AG09319 (cell line): ENCODE measurements around the gene SRRM1.

Experiments
- DNase-seq: peaks from one replicate; pipeline ENCODE4 v3.0.0-alpha.2; 2010; ENCODE audit warnings: low read depth; ENCODE audit errors: extremely low read depth
- CTCF ChIP-seq: IDR thresholded peaks from 2 replicates; pipeline ENCODE4 v1.5.1; 2011; ENCODE audit warnings: low read depth, mild to moderate bottlenecking, inconsistent platforms, low read length, moderate library complexity

The SRRM1 gene

DNA sequence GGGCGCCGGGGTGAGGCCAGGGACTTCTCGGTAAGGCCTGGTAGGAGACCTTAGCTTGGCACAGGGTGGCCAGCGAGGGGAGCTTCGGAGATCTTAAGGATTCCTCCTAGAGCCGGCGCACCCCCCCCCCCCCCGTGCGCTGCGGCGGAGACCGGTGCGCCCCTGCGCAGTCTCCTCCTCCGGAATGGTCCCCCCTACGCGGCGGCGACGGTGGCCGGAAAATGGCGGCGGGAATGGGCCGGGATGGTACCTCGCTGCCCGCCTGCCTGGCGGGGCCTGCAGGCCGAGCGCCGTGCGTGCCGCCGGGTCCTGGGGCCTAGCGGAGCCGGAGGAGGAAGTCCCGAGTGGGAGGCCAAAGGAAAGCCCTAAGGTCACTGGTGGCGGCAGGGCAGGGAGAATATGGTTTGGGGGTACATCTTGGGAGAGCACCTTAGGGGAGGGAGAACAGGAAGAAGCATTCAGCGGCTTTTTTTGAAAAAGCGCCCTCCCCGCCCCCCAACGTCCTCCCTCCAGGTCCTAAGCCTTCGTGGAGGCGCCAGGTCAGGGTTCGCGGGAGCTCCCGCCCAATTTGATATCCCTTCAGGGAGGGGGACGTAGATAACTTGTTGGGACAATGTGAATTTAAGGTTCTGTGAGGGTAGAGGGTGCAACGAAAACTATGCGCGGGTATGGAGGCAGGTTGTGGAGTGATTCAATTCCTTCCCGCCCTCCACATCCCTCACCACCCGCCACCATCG, 429 bp downstream of the SRRM1 start:
- no peak for DNase-seq

GRCh38 chr1:24644100-24644384, 940 bp downstream of the SRRM1 start:
- no peak for DNase-seq
- no peak for TF ChIP-seq CTCF

More for the DNA sequence above, 429 bp downstream of the SRRM1 start:
- TF ChIP-seq CTCF = no peak

- no peak for TF ChIP-seq CTCF
- no peak for DNase-seq
Observed at GRCh38 chr1:24648919-24649318, 5.8 kb downstream of the SRRM1 start.

- DNase-seq = no peak
Observed at GRCh38 chr1:24652382-24652781, 9.3 kb downstream of the SRRM1 start.

GRCh38 chr1:24654010-24654409, 10.9 kb downstream of the SRRM1 start:
- no peak for TF ChIP-seq CTCF
- no peak for DNase-seq

More at GRCh38 chr1:24652382-24652781, 9.3 kb downstream of the SRRM1 start:
- TF ChIP-seq CTCF = no peak

GRCh38 chr1:24656046-24656445, 12.9 kb downstream of the SRRM1 start:
- no peak for DNase-seq
- no peak for TF ChIP-seq CTCF

GRCh38 chr1:24657781-24658180, 14.7 kb downstream of the SRRM1 start:
- DNase-seq = no peak
- no peak for TF ChIP-seq CTCF
